Activated naive CD8-positive, alpha-beta T cell treated with anti-CD3 and anti-CD28 coated beads, Interleukin-2, amount 50 U/mL, for 24 hours (primary cell): ENCODE data around the gene GINM1.

ENCODE experiments used
- ATAC-seq: fragments of 150-1000 bp; cut with Tn5 transposase; one replicate; pipeline ENCODE4 v1.10.0; 2021
- DNase-seq: peaks from one replicate; pipeline ENCODE4 v3.0.0; 2021
- H3K27ac Mint-ChIP-seq: one replicate; pipeline ENCODE4 v1.8.0; 2021; ENCODE audit warnings: mild to moderate bottlenecking, mixed read lengths
- H3K27me3 Mint-ChIP-seq: one replicate; pipeline ENCODE4 v1.8.0; 2021; ENCODE audit warnings: mixed read lengths
- H3K36me3 Mint-ChIP-seq: one replicate; pipeline ENCODE4 v1.8.0; 2021; ENCODE audit warnings: low read depth, mixed read lengths
- H3K4me1 Mint-ChIP-seq: one replicate; pipeline ENCODE4 v1.8.0; 2021; ENCODE audit warnings: mixed read lengths
- H3K4me3 Mint-ChIP-seq: one replicate; pipeline ENCODE4 v1.8.0; 2021; ENCODE audit warnings: mild to moderate bottlenecking, moderate library complexity, mixed read lengths
- H3K9me3 Mint-ChIP-seq: one replicate; pipeline ENCODE4 v1.8.0; 2021; ENCODE audit warnings: mixed read lengths

The GINM1 gene, protein sequence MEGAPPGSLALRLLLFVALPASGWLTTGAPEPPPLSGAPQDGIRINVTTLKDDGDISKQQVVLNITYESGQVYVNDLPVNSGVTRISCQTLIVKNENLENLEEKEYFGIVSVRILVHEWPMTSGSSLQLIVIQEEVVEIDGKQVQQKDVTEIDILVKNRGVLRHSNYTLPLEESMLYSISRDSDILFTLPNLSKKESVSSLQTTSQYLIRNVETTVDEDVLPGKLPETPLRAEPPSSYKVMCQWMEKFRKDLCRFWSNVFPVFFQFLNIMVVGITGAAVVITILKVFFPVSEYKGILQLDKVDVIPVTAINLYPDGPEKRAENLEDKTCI

DNA sequence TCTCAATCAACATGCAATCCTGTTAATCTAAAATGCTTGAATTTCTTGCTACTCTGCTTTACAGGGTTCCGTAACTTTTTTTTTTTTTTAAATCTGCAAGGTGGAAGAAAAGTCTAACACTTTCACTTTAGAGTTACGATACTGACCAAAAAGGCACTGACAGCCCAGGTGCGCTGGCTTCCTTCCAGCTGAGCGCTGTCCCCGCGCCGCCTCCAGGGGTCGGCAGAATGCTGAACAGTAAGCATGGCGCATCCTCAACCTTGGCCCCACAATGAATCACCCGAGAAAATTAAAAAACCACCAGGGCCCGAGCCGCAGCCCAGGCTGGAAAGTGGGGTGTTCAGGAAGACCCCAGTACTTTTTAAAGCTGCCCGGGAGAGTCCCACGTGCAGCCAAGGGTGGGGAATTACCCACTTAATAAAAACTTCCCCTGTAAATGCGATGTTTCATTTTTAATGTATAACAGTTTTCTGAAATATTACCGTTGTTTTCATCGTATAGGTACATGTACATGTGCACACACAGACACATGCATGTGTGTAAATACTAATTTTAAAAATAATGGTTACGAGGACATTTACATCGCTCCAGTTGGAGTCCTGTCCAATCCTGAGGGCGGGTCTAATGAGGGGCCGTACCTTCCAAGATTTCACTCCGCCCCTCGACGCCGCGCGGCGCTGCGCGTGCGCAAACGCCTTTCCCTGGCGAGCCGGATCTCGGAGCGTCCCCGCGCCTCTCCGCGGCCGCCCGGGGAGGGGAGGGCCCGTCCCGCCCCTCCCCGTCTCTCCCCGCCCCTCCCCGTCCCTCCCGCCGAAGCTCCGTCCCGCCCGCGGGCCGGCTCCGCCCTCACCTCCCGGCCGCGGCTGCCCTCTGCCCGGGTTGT is at the start of gene GINM1:
GINM1 (plus strand) TSS at position 849 of the 883 bp plus-strand sequence. CDS start 40 bp downstream, outside the sequence.
- peak within 1 kb of the TSS; percentile 89 for H3K27ac Mint-ChIP-seq
- peaks cover 35% of the 10 kb centered on the region for H3K4me1 Mint-ChIP-seq
- DNase-seq, result peak; percentile 98
- no peaks in the 10 kb centered on the region for H3K36me3 Mint-ChIP-seq
- peak; percentile 86 for ATAC-seq
- peaks cover 1% of the 10 kb centered on the region for H3K27me3 Mint-ChIP-seq
- peak within 1 kb of the TSS; percentile 84 for H3K4me3 Mint-ChIP-seq
- no peaks in the 10 kb centered on the region for H3K9me3 Mint-ChIP-seq

DNA sequence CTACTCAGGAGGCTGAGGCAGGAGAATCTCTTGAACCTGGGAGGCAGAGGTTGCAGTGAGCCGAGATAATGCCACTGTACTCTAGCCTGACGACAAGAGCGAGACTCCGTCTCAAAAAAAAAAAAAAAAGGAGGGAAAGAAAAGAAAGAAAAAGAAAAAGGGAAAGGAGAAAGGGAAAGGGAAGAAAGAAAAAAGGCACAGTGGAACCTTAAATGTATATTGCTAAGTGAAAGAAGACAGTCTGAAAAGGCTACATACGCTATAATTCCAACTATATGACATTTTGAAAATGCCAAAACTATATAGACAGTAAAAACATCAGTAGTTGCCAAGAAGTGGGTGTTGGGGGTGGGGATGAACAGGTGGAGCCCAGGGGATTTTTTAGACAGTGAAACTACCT is 36.5 kb upstream of the GINM1 start:
- Mint-ChIP-seq H3K9me3 (no peaks in the 10 kb centered on the region), H3K27me3 (no peaks in the 10 kb centered on the region), H3K36me3 (peaks cover 50% of the 10 kb centered on the region), H3K27ac (peak overlapping the region; percentile 38), H3K4me1 (peaks cover 22% of the 10 kb centered on the region), H3K4me3 (no peak overlapping the region)
- DNase-seq (no peak), ATAC-seq (no peak)

DNA sequence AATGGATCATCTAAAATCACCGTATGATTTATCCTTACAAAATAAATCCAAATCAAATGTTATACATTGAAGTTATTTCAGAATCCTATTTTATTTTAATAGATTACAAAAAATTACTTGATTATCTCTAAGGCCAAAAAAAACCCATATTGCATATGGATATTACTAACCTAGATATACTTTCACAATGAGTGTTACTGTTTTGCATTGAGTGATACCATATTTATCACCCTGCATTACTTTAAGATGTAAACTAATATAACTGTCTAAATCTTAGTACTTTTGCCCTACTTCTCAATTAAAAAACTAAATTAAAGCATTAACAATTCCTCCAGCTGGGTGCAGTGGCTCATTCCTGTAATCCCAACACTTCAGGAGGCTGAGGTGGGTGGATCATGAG is 31.4 kb upstream of the GINM1 start:
- H3K27ac Mint-ChIP-seq, result no peak overlapping the region
- DNase-seq (no peak), ATAC-seq (no peak)
- H3K4me3 Mint-ChIP-seq, result no peak overlapping the region
- H3K36me3 Mint-ChIP-seq, result peaks cover 55% of the 10 kb centered on the region
- no peaks in the 10 kb centered on the region for H3K9me3 Mint-ChIP-seq
- H3K4me1 Mint-ChIP-seq, result peaks cover 12% of the 10 kb centered on the region
- no peaks in the 10 kb centered on the region for H3K27me3 Mint-ChIP-seq

DNA sequence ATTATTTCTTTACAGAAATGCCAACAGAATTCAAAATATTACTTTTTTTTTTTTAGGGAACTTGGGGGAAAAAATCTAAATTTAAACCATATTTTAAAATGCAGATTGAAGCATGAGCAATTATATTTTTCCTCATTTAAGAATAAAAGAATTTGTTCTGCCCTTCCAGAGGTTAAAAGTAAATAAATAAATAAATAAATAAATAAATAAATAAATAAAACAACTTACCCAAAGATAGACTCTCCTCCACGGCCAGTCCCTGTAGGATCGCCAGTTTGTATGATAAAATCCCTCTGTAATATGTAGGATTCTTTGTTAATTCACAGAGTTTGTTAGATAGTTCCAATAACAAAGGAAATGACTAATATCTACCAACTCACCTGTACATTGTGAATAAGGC is 25.0 kb upstream of the GINM1 start:
- Mint-ChIP-seq H3K27me3 (no peaks in the 10 kb centered on the region), H3K4me3 (no peak overlapping the region), H3K9me3 (no peaks in the 10 kb centered on the region), H3K36me3 (peaks cover 26% of the 10 kb centered on the region), H3K27ac (no peak overlapping the region), H3K4me1 (peaks cover 35% of the 10 kb centered on the region)
- ATAC-seq (no peak), DNase-seq (no peak)

DNA sequence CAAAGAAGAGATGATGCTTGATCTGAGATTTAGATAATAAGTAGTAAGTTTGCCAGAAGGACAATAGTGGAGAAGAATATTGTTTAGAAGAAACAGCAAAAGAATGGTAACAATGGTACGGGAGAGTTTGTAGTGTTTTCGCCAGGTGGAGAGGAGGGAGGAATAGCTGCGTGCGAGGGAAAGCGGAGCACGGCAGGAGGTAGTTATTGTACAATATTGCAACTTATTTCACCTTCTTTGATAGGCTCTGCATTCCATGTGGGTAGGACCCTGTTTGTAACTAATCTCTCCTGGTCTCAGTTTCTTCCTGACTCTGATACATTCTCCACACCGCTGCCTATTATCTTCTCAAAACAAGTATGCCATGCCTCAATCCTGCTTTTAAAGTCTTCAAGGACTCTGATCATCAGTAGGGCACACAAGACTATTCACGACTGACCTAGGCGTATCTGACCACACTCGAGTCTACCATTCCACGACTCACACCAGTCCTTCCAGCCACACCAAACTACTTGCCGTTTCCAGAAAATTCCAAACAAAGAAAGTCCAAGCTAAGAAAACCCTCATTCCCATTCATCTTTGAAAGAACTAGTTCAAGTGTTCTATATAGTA is 21.4 kb upstream of the GINM1 start:
- ATAC-seq (no peak), DNase-seq (no peak)
- peaks cover 8% of the 10 kb centered on the region for H3K36me3 Mint-ChIP-seq
- peak overlapping the region; percentile 96 for H3K27ac Mint-ChIP-seq
- no peaks in the 10 kb centered on the region for H3K27me3 Mint-ChIP-seq
- peaks cover 38% of the 10 kb centered on the region for H3K4me1 Mint-ChIP-seq
- peak overlapping the region; percentile 98 for H3K4me3 Mint-ChIP-seq
- no peaks in the 10 kb centered on the region for H3K9me3 Mint-ChIP-seq

DNA sequence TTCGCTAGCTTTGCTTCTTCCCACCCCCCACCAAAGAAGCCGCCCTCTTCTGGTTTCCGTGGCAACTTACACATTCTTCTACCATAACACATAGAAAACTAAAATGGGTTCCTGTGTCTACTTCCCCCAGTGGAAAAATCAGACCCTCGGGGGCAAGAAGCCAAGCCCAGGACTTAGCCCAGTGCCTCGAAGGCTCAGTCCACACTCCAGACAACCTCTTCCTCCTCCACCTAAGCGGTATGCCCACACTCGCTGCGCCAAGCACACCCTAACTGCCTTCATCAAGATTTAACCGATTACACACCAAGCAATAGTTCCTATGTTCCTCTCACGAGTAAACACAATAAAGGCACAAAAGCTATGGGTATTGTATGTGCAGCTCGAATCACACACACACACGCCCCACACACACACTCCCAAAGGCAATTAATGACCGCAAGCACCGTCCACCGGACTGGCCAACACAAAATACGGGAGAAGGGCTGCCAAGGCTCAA is 20.9 kb upstream of the GINM1 start:
- Mint-ChIP-seq H3K27ac (peak overlapping the region; percentile 96), H3K4me1 (peaks cover 38% of the 10 kb centered on the region), H3K9me3 (no peaks in the 10 kb centered on the region), H3K36me3 (peaks cover 4% of the 10 kb centered on the region), H3K4me3 (peak overlapping the region; percentile 98), H3K27me3 (no peaks in the 10 kb centered on the region)
- peak; percentile 36 for ATAC-seq
- peak; percentile 54 for DNase-seq

DNA sequence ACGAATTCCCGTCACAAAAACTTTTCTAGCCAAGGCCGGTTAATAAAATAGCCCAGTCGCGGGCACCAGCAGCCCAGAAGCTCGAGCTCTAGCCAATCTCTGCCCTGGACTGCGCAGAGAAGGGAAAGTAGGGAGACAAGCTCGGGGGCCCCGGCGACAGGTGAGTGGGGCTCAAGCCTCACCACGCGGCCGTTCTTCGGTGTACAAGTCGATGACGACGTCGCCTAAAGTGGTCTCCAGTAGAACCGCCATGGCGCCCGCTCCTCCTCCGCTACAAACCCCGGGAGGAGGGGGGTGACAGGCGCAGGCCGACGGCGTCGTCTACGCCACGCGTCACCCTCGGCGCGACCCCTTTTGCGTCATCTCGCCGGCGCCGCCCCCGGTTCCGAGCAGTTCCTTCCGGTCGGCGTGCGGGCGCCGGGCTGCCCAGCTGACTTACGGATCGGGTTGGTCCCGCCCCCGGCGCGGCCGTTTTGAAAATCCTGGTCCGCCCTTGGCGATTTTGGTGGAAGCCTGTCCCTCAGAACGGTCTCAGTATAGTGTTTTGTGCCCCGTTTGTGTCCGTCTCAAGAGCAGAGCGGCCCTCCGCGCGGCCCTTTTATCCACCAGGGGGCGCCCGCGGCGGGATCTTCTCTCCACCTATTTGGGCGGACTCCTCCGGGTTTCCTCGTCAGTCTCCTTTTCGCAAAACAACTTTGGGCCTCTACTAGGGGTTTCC is 20.3 kb upstream of the GINM1 start, which contains the start of gene PPIL4:
PPIL4 (minus strand) TSS at position 290 of the 718 bp plus-strand sequence; CDS start at position 252, 38 bp downstream.
- Mint-ChIP-seq H3K27ac (peak within 1 kb of the TSS; percentile 96), H3K4me1 (peaks cover 38% of the 10 kb centered on the region)
- DNase-seq, result peak; percentile 98

DNA sequence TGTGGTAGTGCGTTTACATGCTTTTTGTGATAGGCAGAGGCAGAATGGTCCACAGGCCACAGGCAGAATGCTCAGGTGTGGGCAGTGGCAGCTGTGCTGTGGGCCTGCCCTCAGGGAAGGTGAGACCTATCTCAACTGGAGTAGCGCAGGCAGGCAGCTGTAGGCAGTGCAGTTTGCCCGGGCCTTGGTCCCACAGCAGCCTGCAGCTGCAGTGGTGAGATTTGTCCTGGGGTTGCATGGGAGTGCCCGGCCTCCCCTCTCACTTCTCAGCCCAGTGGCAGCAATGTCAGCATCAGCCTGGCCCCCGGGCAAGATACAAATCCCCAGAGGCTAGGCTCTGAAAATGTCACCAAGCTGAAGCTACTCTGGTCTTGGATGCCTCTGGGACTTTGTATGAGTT is 14.3 kb upstream of the GINM1 start:
- Mint-ChIP-seq H3K4me1 (peaks cover 3% of the 10 kb centered on the region), H3K27ac (no peak overlapping the region), H3K4me3 (no peak overlapping the region), H3K27me3 (peaks cover 16% of the 10 kb centered on the region), H3K36me3 (no peaks in the 10 kb centered on the region), H3K9me3 (no peaks in the 10 kb centered on the region)
- DNase-seq (no peak), ATAC-seq (no peak)

More for the DNA sequence above, 20.3 kb upstream of the GINM1 start, which contains the start of gene PPIL4:
- peak within 1 kb of the TSS; percentile 98 for H3K4me3 Mint-ChIP-seq
- no peaks in the 10 kb centered on the region for H3K27me3 Mint-ChIP-seq
- H3K9me3 Mint-ChIP-seq, result no peaks in the 10 kb centered on the region
- peaks cover under 1% of the 10 kb centered on the region for H3K36me3 Mint-ChIP-seq
- ATAC-seq, result peak; percentile 95

DNA sequence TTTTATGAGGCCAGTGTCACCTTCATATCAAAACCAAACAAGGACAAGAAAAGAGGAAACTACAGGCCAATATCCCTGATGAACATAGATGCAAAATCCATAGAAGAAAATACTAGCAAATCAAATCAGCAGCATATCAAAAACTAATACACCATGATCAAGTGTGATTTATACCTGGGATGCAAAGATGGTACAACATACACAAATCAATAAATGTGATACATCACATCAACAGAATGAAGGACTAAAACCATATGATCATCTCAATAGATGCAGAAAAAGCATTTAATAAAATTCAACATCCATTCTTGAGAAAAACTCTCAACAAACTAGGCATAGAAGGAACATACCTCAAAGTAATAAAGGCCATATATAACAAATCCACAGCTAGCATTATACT is 8.1 kb upstream of the GINM1 start:
- Mint-ChIP-seq H3K27ac (no peak overlapping the region), H3K36me3 (no peaks in the 10 kb centered on the region), H3K4me3 (no peak overlapping the region), H3K9me3 (no peaks in the 10 kb centered on the region), H3K27me3 (peaks cover 24% of the 10 kb centered on the region), H3K4me1 (no peaks in the 10 kb centered on the region)
- DNase-seq (no peak), ATAC-seq (no peak)

DNA sequence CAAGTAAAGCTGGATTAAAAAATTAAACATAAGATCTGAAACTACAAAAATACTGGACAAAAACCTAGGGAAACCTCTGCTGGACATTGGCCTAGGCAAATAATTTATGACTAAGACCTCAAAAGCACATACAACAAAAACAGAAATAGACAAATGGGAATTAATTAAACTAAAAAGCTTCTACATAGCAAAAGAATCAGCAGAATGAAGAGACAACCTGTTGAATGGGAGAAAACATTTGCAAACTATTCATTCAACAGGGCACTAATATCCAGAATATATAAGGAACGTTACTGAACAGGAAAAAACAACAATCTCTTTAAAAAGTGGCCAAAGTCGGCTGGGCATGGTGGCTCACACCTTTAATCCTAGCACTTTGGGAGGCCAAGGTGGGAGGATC is 6.8 kb upstream of the GINM1 start:
- Mint-ChIP-seq H3K27ac (no peak overlapping the region), H3K27me3 (peaks cover 21% of the 10 kb centered on the region), H3K9me3 (no peaks in the 10 kb centered on the region), H3K36me3 (no peaks in the 10 kb centered on the region), H3K4me3 (no peak overlapping the region), H3K4me1 (peaks cover 8% of the 10 kb centered on the region)
- no peak for DNase-seq
- no peak for ATAC-seq

DNA sequence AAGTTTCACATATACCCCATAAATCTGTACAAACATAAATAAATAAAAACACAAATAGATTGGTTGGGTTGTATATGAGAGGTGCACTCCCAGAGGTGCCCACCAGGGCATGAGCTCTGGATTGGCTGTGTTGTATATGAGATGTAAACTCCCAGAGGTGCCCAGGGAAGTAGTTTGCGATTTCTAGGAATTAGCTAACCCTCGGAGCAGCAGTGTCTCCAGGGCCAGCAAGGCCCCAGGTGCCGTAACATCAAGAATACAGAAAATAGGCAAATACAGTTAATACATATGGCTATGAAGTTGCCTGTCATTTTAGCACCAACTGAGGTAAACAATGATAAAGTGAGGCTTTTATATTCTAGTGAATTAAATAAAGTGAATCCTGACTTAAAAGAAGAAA is 5.4 kb upstream of the GINM1 start:
- ATAC-seq (no peak), DNase-seq (no peak)
- H3K4me1 Mint-ChIP-seq, result peaks cover 18% of the 10 kb centered on the region
- H3K27me3 Mint-ChIP-seq, result peaks cover 13% of the 10 kb centered on the region
- H3K36me3 Mint-ChIP-seq, result no peaks in the 10 kb centered on the region
- no peak overlapping the region for H3K27ac Mint-ChIP-seq
- H3K4me3 Mint-ChIP-seq, result no peak overlapping the region
- H3K9me3 Mint-ChIP-seq, result no peaks in the 10 kb centered on the region

DNA sequence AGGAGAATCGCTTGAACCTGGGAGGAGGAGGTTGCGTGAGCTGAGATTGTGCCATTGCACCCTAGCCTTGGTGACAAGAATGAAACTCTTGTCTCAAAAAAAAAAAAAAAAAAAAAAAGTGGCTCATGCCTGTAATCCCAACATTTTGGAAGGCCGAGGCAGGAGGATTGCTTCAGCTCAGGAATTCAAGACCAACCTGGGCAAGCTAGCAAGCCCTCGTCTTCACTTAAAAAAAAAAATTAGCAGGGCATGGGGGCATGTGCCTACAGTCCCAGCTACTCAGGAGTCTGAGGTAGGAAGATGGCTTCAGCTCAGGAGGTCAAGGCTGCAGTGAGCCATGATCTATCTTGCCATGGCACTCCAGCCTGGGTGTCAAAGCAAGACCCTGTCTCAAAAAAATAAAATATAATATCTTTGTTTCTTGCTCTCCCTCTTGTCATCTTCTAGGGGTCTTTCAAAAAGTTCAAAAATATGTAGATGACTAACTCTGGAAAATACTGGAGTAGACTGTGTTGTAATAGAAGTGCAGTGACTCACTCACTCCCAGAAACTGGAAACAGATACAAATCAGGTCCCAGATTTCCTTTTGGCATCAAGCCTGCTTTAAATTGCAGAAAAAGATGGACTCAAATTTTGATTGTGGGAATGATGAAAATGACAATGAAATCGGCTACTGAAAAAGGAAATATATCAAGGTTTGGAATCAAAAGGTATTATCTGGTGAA is 2.8 kb upstream of the GINM1 start:
- peaks cover 7% of the 10 kb centered on the region for H3K27me3 Mint-ChIP-seq
- H3K4me3 Mint-ChIP-seq, result no peak overlapping the region
- ATAC-seq (no peak), DNase-seq (no peak)
- no peaks in the 10 kb centered on the region for H3K36me3 Mint-ChIP-seq
- no peak overlapping the region for H3K27ac Mint-ChIP-seq
- H3K4me1 Mint-ChIP-seq, result peaks cover 33% of the 10 kb centered on the region
- no peaks in the 10 kb centered on the region for H3K9me3 Mint-ChIP-seq

DNA sequence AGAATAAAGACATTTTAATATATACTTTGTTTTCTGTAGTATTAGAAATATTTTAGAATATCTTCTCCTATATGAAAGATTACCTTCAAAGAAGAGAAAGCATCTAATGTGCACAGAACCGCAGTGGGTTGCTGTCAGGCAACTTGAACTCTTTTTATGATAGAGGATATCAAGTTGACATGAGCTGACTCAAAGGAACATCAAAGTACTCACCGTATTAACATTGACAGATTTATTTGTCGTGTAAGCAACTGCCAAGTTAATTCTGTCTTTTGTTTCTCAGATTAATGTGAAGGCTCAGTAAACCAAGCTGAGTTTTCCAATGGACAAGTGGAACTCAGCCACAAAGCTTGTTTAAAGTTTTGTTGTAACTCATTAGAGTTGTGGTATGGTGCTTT is 2.2 kb upstream of the GINM1 start:
- H3K27me3 Mint-ChIP-seq, result peaks cover 6% of the 10 kb centered on the region
- DNase-seq, result no peak
- ATAC-seq, result no peak
- no peaks in the 10 kb centered on the region for H3K9me3 Mint-ChIP-seq
- H3K4me1 Mint-ChIP-seq, result peaks cover 33% of the 10 kb centered on the region
- no peaks in the 10 kb centered on the region for H3K36me3 Mint-ChIP-seq
- H3K4me3 Mint-ChIP-seq, result no peak overlapping the region
- H3K27ac Mint-ChIP-seq, result no peak overlapping the region
